OCI-M2 (cell line): ENCODE measurements around the gene ARHGEF18.
"Not testable (repeated sequence)": the region's sequence is repeated elsewhere in the genome, so short reads cannot be mapped to it uniquely, and the experiment has no call there.

Experiments
- DNase-seq: peaks from one replicate; lab custom pipeline; 2025; ENCODE audit not compliant: unreplicated experiment; lab: John Stamatoyannopoulos, UW

Gene ARHGEF18

DNA sequence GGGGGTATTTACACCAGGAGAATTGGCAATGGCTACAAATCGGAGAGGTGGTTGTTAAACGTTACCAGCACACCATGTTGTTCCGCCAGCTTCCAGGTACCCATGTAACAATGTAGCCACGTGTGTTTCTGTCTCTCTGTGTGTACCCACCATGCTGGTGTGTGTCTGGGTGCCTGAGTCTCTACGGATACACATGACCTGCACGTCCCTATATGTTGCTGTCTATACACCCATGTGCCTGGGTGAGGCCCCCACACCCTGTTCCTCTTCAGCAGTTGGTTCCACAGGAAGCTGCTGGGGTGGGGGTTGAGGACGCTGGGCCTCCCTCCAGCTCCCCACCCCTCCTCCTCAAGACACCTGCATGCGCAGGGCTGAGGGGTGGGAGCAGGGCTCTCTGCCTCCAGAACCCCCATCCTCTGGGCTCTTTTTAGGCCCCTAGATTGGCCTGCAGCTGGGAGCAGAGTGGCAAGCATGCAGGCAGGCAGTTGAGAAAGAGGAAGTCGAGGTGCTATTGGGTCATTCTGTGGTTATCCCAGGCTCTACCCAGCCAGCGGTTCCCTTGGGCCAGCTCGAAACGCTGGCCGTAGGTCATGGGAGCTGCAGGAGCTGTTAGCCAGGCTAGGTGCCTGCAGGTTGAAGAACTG lies at the start of gene ARHGEF18:
Gene ARHGEF18 (plus strand): TSS at position 351 of the 644 bp plus-strand sequence. CDS start 13,954 bp downstream, outside the sequence.
- DNase-seq: no peak

GRCh38 chr19:7301525-7301924 lies 47.2 kb upstream of the ARHGEF18 start:
- DNase-seq: no peak

DNA sequence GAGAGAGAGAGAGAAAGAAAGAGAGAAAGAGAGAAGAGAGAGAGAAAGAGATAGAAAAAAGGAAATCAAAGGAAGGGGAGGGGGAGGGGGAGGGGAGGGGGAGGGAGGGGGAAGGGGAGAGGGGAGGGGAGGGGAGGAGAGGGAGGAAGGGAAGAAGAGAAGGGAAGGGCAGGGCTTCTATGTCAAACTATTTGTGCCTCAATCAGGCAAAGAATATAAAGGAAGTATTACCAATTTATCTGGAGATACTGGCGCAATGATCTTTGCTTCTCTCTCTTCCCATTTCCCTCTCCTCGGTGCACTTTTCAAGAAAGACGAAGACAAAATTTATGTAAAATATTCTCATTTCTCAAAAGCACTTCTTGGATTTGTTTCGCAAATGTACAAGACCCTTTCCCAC lies 45.3 kb upstream of the ARHGEF18 start:
- no peak for DNase-seq

GRCh38 chr19:7304200-7304599 lies 44.5 kb upstream of the ARHGEF18 start:
- DNase-seq: no peak

- no peak for DNase-seq
Measured at GRCh38 chr19:7307590-7308218, 41.0 kb upstream of the ARHGEF18 start.

GRCh38 chr19:7308327-7308726 lies 40.4 kb upstream of the ARHGEF18 start:
- DNase-seq: not testable (repeated sequence)

- DNase-seq: no peak
Measured at GRCh38 chr19:7311911-7312310, 36.8 kb upstream of the ARHGEF18 start.

- DNase-seq: no peak
Measured at GRCh38 chr19:7312816-7313215, 35.9 kb upstream of the ARHGEF18 start.

- DNase-seq: no peak
Measured at GRCh38 chr19:7318176-7318575, 30.6 kb upstream of the ARHGEF18 start.

- no peak for DNase-seq
Measured at GRCh38 chr19:7326105-7326877, 22.4 kb upstream of the ARHGEF18 start.

DNA sequence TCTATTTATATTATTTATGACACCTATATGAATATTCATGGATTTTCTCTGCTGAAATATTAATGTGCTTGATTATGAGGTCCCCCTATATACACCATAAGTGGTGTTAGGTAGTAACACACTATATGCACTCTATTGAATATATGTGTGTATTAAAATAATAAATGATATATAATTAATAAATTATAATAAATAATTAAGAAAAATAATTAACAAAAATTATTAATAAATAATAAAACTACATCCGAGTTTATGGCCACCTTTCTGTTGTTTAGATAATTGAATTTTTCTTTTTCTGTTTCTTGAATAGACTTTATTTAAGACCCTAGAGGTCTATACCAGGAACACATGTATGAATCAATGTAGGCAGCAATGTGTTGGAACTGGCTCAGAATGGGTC lies 20.9 kb upstream of the ARHGEF18 start:
- no peak for DNase-seq

DNA sequence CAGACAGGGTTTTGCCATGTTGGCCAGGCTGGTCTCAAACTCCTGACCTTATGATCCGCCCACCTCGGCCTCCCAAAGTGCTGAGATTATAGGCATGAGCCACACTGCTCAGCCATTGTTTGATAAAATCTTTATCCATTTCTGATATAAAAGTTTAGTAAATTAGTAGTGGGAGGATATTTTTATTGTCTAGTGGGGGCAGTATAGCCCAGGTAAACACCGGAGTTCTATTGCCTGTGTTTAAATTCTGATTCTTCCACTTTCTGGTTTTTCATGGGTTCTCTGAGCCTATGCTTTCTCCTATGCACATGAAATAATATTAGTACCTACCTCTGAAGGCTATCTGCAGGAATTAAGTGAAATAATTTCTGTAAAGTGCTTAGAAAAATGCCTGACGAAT lies 20.1 kb upstream of the ARHGEF18 start:
- no peak for DNase-seq

DNA sequence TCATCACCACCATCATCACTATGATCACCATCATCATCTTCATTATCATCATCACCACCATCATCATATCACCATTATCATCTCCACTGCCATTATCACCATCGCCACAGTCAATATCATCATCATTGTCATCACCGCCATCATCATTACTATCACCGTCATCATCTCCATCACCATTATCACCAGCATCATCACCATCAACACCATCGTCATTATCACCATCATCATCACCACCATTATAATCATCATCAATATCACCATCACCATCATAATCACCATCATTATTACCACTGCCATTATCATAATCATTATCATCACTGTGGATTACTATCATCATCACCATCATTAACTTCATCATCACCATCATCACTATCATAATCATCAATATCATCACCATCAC lies 17.3 kb upstream of the ARHGEF18 start:
- no peak for DNase-seq

GRCh38 chr19:7333198-7334118 lies 15.3 kb upstream of the ARHGEF18 start:
- DNase-seq: no peak

DNA sequence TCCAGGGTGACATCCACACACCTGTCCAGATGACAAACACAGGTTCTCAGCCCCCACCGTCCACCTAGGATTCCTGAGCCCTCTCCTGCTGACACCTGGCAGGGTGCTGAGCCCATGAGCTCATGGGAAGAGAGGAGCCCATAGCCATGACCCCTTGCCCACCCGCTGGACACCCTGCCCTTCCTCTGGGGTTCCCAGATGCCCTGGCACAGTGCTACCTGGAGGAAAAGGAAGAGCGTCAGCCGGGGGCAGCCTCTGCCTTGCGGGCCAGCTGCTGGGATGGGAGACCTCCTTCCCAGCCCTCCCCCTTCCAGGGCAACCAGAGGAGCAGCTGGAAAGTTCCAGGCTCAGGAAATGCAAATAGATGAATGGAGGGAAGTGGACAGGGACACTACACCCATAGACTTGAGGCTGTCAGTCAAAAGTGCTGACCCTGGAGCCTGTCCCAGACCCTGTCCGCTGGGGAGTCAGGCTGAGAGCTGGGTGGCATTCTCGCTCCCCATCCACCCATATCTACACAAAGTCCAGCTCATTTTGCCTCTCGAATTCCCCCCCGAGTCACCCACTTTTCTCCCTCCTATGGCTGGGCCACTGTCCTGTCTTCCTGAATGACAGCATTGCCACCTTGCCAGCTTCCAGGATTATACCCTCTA lies 12.3 kb upstream of the ARHGEF18 start:
- no peak for DNase-seq

- no peak for DNase-seq
Measured at GRCh38 chr19:7337380-7338194, 11.2 kb upstream of the ARHGEF18 start.

- DNase-seq: peak; percentile 69
Measured at GRCh38 chr19:7340959-7341837, 7.5 kb upstream of the ARHGEF18 start.

GRCh38 chr19:7342143-7342542 lies 6.6 kb upstream of the ARHGEF18 start:
- no peak for DNase-seq

GRCh38 chr19:7346488-7346971 lies 2.2 kb upstream of the ARHGEF18 start:
- DNase-seq: no peak
